ENCODE data around the gene ABCC4. TPM values are rescaled to one million over a fixed set of nuclear protein-coding genes. Genes with fewer than 3 reads are reported as not detected.

Gene ABCC4
- total RNA-seq, 1 experiment from 2014 or later = 23.9 TPM

DNA sequence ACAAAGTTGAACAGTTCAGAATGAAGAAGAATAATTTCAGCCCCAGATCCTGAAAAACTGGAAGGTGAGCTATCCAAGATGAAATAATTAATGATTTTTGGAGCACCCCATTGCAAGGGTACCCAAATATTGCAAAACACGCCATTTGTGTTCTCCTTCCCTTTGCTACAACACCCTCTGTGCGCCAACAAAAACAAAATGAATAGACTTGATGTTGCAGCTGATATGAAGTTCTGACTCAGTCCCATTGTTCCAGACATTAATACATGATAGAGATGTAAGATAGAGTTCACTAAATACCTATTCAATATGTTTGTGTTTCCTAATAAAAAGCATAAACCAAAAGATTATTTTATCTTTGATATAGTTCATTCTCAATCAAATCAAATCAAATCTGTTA lies 301.4 kb downstream of the ABCC4 start:
- no peak for DNase-seq (ENCODE audit: low read depth)

DNA sequence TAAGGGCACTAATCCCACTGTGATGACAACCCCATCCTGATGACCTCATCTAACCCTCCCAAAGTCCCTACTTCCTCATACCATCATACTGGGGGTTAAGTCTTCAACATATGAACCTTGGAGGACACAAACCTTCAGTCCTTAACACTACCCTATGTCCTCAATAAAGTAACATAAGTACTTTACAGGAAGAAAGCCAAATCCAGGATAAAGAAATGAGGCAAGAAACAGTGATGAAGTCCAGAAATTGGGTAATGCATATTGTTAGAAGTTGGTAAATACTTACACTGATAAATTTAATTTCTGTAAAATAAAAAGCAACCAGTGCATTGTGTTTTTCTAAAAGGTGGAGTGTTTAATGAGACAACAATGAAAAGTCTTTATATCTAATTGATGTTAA lies 304.1 kb downstream of the ABCC4 start:
- no peak for DNase-seq (ENCODE audit: low read depth)

DNA sequence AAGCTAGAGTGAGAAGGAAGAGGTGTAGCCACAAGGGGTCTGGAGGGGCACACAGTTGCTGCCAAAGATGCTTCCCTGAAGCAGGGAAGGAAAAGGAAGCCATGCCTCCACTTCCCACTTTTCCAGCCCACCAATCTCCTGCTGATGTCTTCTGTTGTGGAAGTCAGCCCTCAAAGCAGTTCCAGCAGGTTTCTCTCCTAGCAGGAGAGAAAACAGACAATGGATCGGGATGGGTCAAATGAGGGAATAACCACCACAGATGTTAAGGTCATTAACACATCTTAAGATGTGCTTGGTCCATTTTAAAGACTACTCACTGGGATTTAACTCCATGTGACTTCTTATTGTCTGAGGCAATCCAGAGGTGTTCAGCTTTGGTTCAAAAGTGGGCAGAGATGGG lies 304.8 kb downstream of the ABCC4 start:
- DNase-seq (ENCODE audit: low read depth) = no peak

- no peak for DNase-seq (ENCODE audit: low read depth)
These were observed 306.7 kb downstream of the ABCC4 start for GRCh38 chr13:94994506-94994905.

GRCh38 chr13:94993616-94994015 lies 307.6 kb downstream of the ABCC4 start:
- no peak for DNase-seq (ENCODE audit: low read depth)

GRCh38 chr13:94992036-94992960 lies 309.0 kb downstream of the ABCC4 start:
- no peak for DNase-seq (ENCODE audit: low read depth)

GRCh38 chr13:94988654-94989053 lies 312.6 kb downstream of the ABCC4 start:
- no peak for DNase-seq (ENCODE audit: low read depth)

DNA sequence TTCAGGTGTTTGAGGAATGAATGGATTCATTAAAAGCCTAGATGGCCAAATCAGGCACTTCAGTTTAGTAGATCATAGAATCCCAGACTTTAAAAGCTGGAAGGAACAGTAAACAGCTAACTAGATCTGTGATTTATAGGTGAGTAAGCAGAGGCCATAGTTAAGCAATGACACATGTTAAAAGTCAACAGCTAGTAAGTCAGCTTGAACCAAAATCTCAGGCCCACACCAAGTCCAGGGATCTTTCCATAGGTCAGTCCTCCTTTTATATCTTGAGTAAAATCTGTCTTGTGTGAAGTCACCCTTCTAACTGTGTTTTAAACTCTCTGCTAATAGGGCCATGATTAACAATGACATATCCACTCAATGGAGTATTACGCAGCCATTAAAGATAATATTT lies 313.4 kb downstream of the ABCC4 start:
- no peak for DNase-seq (ENCODE audit: low read depth)

DNA sequence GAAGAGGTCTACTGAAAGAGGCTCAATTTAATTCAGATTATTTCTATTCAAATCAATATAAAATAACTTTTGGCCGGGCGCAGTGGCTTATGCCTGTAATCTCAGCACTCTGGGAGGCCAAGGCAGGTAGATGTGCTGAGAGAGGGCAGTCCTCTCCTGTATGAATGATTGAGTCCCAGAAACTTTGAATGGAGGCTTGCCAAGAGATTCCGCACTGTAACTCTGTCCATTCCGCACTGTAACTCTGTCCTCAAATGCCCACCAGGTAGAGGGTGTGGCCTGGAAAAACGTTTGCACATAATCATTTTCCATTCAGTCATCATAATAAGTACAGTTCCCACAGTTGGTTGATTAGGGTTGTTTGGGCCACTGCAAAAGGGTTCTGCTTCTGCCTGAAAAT lies 314.2 kb downstream of the ABCC4 start:
- DNase-seq (ENCODE audit: low read depth) = no peak

- DNase-seq (ENCODE audit: low read depth) = no peak
These were observed 316.3 kb downstream of the ABCC4 start for GRCh38 chr13:94984958-94985357.

- no peak for DNase-seq (ENCODE audit: low read depth)
These were observed 322.7 kb downstream of the ABCC4 start for GRCh38 chr13:94978516-94978915.

- DNase-seq (ENCODE audit: low read depth) = no peak
These were observed 327.0 kb downstream of the ABCC4 start for GRCh38 chr13:94974015-94974951.

- DNase-seq (ENCODE audit: low read depth) = no peak
These were observed 329.0 kb downstream of the ABCC4 start for GRCh38 chr13:94972262-94972661.

Measured in LHCN-M2 (cell line).